ENCODE measurements around the gene PSME3.

DNA sequence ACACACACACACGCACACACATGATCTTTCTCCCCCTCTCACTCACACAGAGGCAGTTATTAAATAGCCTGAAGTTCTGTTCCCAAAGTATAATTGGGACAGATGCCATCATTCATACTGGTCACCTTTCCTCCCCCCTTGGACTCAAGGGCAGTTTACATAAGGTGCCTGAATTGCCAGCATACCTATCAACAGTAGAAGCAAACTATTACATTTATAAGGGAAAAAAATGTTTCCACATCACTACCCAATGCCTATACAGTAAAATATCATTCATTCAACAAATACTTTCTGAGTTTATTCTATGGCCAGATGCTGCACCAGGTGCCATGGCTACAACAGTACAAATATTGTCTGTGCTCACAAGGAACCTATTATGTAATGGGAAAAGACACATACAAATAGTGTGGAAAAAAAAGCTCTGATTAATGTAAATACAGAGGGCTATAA, 28.3 kb upstream of the PSME3 start:
- TF ChIP-seq CEBPB (IDR thresholded peaks at IDR 0.05) (no peak), YY1 (IDR thresholded peaks at IDR 0.05; ENCODE audit: low read depth) (no peak), ZBTB7A (IDR thresholded peaks at IDR 0.05; ENCODE audit: low read depth) (no peak), TEAD4 (IDR thresholded peaks at IDR 0.05) (no peak), REST (IDR thresholded peaks at IDR 0.05; ENCODE audit: low read depth) (no peak), RAD21 (IDR thresholded peaks at IDR 0.05; ENCODE audit: low read depth) (no peak), EGR1 (IDR thresholded peaks at IDR 0.05) (no peak), TCF12 (IDR thresholded peaks at IDR 0.05; ENCODE audit: low read depth) (no peak), FOXM1 (IDR thresholded peaks at IDR 0.05; ENCODE audit: borderline replicate concordance, low read depth) (no peak), EP300 (IDR thresholded peaks at IDR 0.05; ENCODE audit: borderline replicate concordance) (no peak)
